Measurements from ENCODE around the gene BACH2. TPM values are rescaled to one million over a fixed set of nuclear protein-coding genes. Genes with fewer than 3 reads are reported as not detected.

BACH2 gene
- total and polyA plus RNA-seq, 2 of the 8 experiments (the other 6 are each of a cell fraction or from before 2014, with no cell fraction given) = 1.9 to 5.9 TPM

DNA sequence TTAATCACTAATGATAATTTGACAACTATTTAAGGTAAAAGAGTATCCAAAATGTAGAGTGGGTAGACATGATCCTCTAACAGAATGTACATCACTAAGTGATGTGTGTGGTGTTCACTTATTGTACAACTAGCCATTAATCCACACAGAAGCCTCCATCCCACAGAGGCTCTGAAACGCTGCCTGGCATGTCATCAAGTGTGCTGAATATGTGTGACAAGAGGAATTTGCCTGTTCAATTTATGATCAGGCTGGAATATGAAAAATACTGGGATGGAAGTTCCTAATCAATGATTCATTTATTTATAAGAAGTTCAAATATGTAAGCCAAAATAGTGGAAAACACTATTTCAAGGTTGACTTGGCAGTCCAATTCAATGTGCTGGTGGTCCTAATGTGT, 72.4 kb downstream of the BACH2 start:
- DNase-seq (ENCODE audit: low read depth in 1 of 2, low spot score in 2 of 2) (no peak), FAIRE-seq (no peak)
- Histone ChIP-seq H2BK120ac (replicated peaks; ENCODE audit: low read depth, low read length) (no peak overlapping the region), H3K79me1 (ENCODE audit: low read depth, low read length) (no peaks in the 10 kb centered on the region), H2AK5ac (ENCODE audit: low read depth, low read length) (no peak overlapping the region), H4K5ac (ENCODE audit: insufficient read length, low read depth, low read length) (no peak overlapping the region), H3K79me2 (ENCODE audit: control insufficient read depth in 1 of 2, insufficient read depth in 2 of 2, low read length in 2 of 2) (no peaks in the 10 kb centered on the region), H3K14ac (ENCODE audit: insufficient read length) (no peak overlapping the region), H3K4me1 (replicated peaks in 1 of 4; ENCODE audit: control insufficient read depth in 3 of 4, insufficient read depth in 4 of 4, low read length in 3 of 4) (peaks cover 4 to 8% (median 6%) of the 10 kb centered on the region in 4 experiments; a peak in 5 of 7 replicates), H3K27me3 (replicated peaks in 1 of 4; ENCODE audit: control insufficient read depth in 3 of 4, extremely low read depth in 1 of 4, insufficient read depth in 3 of 4, low read length in 3 of 4) (no peaks in the 10 kb centered on the region), H2AFZ (ENCODE audit: low read length) (no peak overlapping the region), H4K91ac (replicated peaks; ENCODE audit: insufficient read length, low read length) (no peak overlapping the region), H3K56ac (replicated peaks; ENCODE audit: insufficient read length, low read depth, low read length) (no peak overlapping the region), H3K18ac (ENCODE audit: extremely low read depth, low read length) (no peak overlapping the region), H3K23me2 (ENCODE audit: low read depth, low read length) (no peaks in the 10 kb centered on the region), H3K4ac (replicated peaks; ENCODE audit: insufficient read length, low read depth, low read length) (no peak overlapping the region), H3K27ac (ENCODE audit: low read depth, low read length) (no peak overlapping the region), H3K9ac (replicated peaks in 1 of 4; ENCODE audit: extremely low read depth in 1 of 4, low read depth in 3 of 4, low read length in 3 of 4) (no peak overlapping the region), H4K20me1 (replicated peaks in 1 of 2; ENCODE audit: control insufficient read depth in 1 of 2, insufficient read depth in 2 of 2, low read length in 2 of 2) (no peaks in the 10 kb centered on the region), H2BK15ac (ENCODE audit: low read length) (no peak overlapping the region), H2BK12ac (ENCODE audit: low read depth, low read length) (no peak overlapping the region), H3K9me3 (ENCODE audit: insufficient read depth in 2 of 2, low read depth in 1 of 2, low read length in 1 of 2) (no peaks in the 10 kb centered on the region), H4K8ac (ENCODE audit: extremely low read depth, insufficient read depth, low read length) (no peak overlapping the region), H3K4me3 (ENCODE audit: extremely low read depth in 1 of 4, insufficient read depth in 2 of 4, low read depth in 3 of 4, low read length in 4 of 4) (no peak overlapping the region), H3K23ac (ENCODE audit: insufficient read length) (no peak overlapping the region), H3K36me3 (ENCODE audit: control insufficient read depth in 2 of 4, insufficient read depth in 4 of 4, low read length in 3 of 4) (no peaks in the 10 kb centered on the region), H2BK5ac (ENCODE audit: low read depth, low read length) (no peak overlapping the region), H2BK20ac (ENCODE audit: low read length) (no peak overlapping the region), H3K4me2 (ENCODE audit: insufficient read depth in 1 of 2, low read depth in 2 of 2, low read length in 2 of 2) (no peak overlapping the region)
- 86% methylated on average over 1 of the region's 1 CpG; no CpG with 5 or more reads in 1 of the 2 experiments for WGBS, 2 experiments (ENCODE audit: extremely low coverage in 1 of 2, insufficient coverage in 1 of 2, insufficient read length in 1 of 2, insufficient replicate concordance in 2 of 2, low coverage in 1 of 2, low lambda C conversion rate in 2 of 2, missing lambda C conversion rate in 1 of 2)
- CTCF ChIA-PET (ENCODE audit: partially characterized antibody) = interaction anchor here (0.6 to 2.6 kb wide), 3 partner anchors 20 to 252 kb away, joined by 3 to 14 read pairs (median 3); no protein-coding TSS in a partner anchor
- POLR2A ChIA-PET (ENCODE audit: partially characterized antibody) = interaction anchor here (1.3 kb wide), 1 partner anchor 22 kb away, joined by 3 read pairs; no protein-coding TSS in a partner anchor
- no peak for TF ChIP-seq MAFK (IDR thresholded peaks at IDR 0.05; ENCODE audit: low read depth, low read length)
- TF ChIP-seq, protein P1, sequence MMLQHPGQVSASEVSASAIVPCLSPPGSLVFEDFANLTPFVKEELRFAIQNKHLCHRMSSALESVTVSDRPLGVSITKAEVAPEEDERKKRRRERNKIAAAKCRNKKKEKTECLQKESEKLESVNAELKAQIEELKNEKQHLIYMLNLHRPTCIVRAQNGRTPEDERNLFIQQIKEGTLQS (IDR thresholded peaks at IDR 0.05; ENCODE audit: insufficient read depth, low read depth, low read length) = no peak
- no peak for TF ChIP-seq KDM4A (IDR thresholded peaks at IDR 0.05; ENCODE audit: low read depth, low read length, severe bottlenecking)
- TF ChIP-seq, protein P2, sequence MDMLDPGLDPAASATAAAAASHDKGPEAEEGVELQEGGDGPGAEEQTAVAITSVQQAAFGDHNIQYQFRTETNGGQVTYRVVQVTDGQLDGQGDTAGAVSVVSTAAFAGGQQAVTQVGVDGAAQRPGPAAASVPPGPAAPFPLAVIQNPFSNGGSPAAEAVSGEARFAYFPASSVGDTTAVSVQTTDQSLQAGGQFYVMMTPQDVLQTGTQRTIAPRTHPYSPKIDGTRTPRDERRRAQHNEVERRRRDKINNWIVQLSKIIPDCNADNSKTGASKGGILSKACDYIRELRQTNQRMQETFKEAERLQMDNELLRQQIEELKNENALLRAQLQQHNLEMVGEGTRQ (IDR thresholded peaks at IDR 0.05; ENCODE audit: low read length) = no peak
- TF ChIP-seq POLR2A (IDR thresholded peaks at IDR 0.05; ENCODE audit: control extremely low read depth in 1 of 2, low read depth in 2 of 2, low read length in 2 of 2) = no peak
- no peak for TF ChIP-seq FOSL1 (IDR thresholded peaks at IDR 0.05; ENCODE audit: insufficient read depth, low read depth, low read length)
- TF ChIP-seq SP4 (IDR thresholded peaks at IDR 0.05; ENCODE audit: low read length) = no peak
- no peak for TF ChIP-seq TEAD4 (IDR thresholded peaks at IDR 0.05; ENCODE audit: low read depth, low read length)
- no peak for TF ChIP-seq SRF (IDR thresholded peaks at IDR 0.05; ENCODE audit: low read depth, low read length)
- TF ChIP-seq, protein P3, sequence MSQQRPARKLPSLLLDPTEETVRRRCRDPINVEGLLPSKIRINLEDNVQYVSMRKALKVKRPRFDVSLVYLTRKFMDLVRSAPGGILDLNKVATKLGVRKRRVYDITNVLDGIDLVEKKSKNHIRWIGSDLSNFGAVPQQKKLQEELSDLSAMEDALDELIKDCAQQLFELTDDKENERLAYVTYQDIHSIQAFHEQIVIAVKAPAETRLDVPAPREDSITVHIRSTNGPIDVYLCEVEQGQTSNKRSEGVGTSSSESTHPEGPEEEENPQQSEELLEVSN (IDR thresholded peaks at IDR 0.05) = no peak
- no peak for TF ChIP-seq RBBP5 (IDR thresholded peaks at IDR 0.05; ENCODE audit: borderline replicate concordance, low read depth, low read length)
- TF ChIP-seq YY1 (IDR thresholded peaks at IDR 0.05; ENCODE audit: low read depth, low read length) = no peak
- no peak for TF ChIP-seq SP1 (IDR thresholded peaks at IDR 0.05; ENCODE audit: low read depth, low read length)
